ENCODE measurements around the gene CLEC16A.

The CLEC16A gene

GRCh38 chr16:11032000-11032921 lies 87.9 kb downstream of the CLEC16A start:
- in situ Hi-C loops (cut with MboI; ENCODE audit: low sequenced_read_pairs): no loop called here

- in situ Hi-C loops (cut with MboI; ENCODE audit: low sequenced_read_pairs): no loop called here
Observed at GRCh38 chr16:11032922-11033291, 88.5 kb downstream of the CLEC16A start.

- in situ Hi-C loops (cut with MboI; ENCODE audit: low sequenced_read_pairs): no loop called here
Observed at GRCh38 chr16:11033629-11034420, 89.5 kb downstream of the CLEC16A start.

- in situ Hi-C loops (cut with MboI; ENCODE audit: low sequenced_read_pairs): no loop called here
Observed at GRCh38 chr16:11034481-11034931, 90.1 kb downstream of the CLEC16A start.

GRCh38 chr16:11035096-11035495 lies 90.7 kb downstream of the CLEC16A start:
- in situ Hi-C loops (cut with MboI; ENCODE audit: low sequenced_read_pairs): no loop called here

- in situ Hi-C loops (cut with MboI; ENCODE audit: low sequenced_read_pairs): no loop called here
Observed at GRCh38 chr16:11036040-11036439, 91.7 kb downstream of the CLEC16A start.

GRCh38 chr16:11036868-11037410 lies 92.6 kb downstream of the CLEC16A start:
- in situ Hi-C loops (cut with MboI; ENCODE audit: low sequenced_read_pairs): no loop called here

- in situ Hi-C loops (cut with MboI; ENCODE audit: low sequenced_read_pairs): no loop called here
Observed at GRCh38 chr16:11038305-11038704, 93.9 kb downstream of the CLEC16A start.

GRCh38 chr16:11038777-11039176 lies 94.4 kb downstream of the CLEC16A start:
- in situ Hi-C loops (cut with MboI; ENCODE audit: low sequenced_read_pairs): no loop called here

- in situ Hi-C loops (cut with MboI; ENCODE audit: low sequenced_read_pairs): no loop called here
Observed at GRCh38 chr16:11039726-11040125, 95.4 kb downstream of the CLEC16A start.

GRCh38 chr16:11042191-11042590 lies 97.8 kb downstream of the CLEC16A start:
- in situ Hi-C loops (cut with MboI; ENCODE audit: low sequenced_read_pairs): no loop called here

- in situ Hi-C loops (cut with MboI; ENCODE audit: low sequenced_read_pairs): no loop called here
Observed at GRCh38 chr16:11045441-11045840, 101.1 kb downstream of the CLEC16A start.

GRCh38 chr16:11045846-11046245 lies 101.5 kb downstream of the CLEC16A start:
- in situ Hi-C loops (cut with MboI; ENCODE audit: low sequenced_read_pairs): no loop called here

- in situ Hi-C loops (cut with MboI; ENCODE audit: low sequenced_read_pairs): no loop called here
Observed at GRCh38 chr16:11046382-11046931, 102.1 kb downstream of the CLEC16A start.

- in situ Hi-C loops (cut with MboI; ENCODE audit: low sequenced_read_pairs): no loop called here
Observed at GRCh38 chr16:11047057-11047456, 102.7 kb downstream of the CLEC16A start.

GRCh38 chr16:11047939-11048800 lies 103.8 kb downstream of the CLEC16A start:
- in situ Hi-C loops (cut with MboI; ENCODE audit: low sequenced_read_pairs): no loop called here

- in situ Hi-C loops (cut with MboI; ENCODE audit: low sequenced_read_pairs): no loop called here
Observed at GRCh38 chr16:11049396-11050059, 105.2 kb downstream of the CLEC16A start.

- in situ Hi-C loops (cut with MboI; ENCODE audit: low sequenced_read_pairs): no loop called here
Observed at GRCh38 chr16:11050536-11050935, 106.2 kb downstream of the CLEC16A start.

- in situ Hi-C loops (cut with MboI; ENCODE audit: low sequenced_read_pairs): no loop called here
Observed at GRCh38 chr16:11050944-11051343, 106.6 kb downstream of the CLEC16A start.

- in situ Hi-C loops (cut with MboI; ENCODE audit: low sequenced_read_pairs): no loop called here
Observed at GRCh38 chr16:11051430-11051829, 107.1 kb downstream of the CLEC16A start.

Data from HL-60/S4 treated with phorbol 12-myristate 13-acetate at 8.2 ng/mL for 4 days and 3 days (cell line).